H9 (cell line): ENCODE data around the gene STT3B. TPM values are rescaled to one million over a fixed set of nuclear protein-coding genes. Genes with fewer than 3 reads are reported as not detected.

Experiments used
- DNase-seq: peaks from one replicate; pipeline ENCODE4 v3.0.0-alpha.2; 2017
- H2AFZ ChIP-seq: one replicate; pipeline ENCODE4 v1.6.1; 2013; ENCODE audit warnings: mild to moderate bottlenecking, low read length, control low read depth, moderate library complexity
- H2AK5ac ChIP-seq: 2 replicates; pipeline ENCODE4 v1.6.1; 2013; ENCODE audit warnings: low read length, control low read depth, mixed read lengths; ENCODE audit not compliant: insufficient read length
- H2BK120ac ChIP-seq: one replicate; pipeline ENCODE4 v1.6.1; 2013; ENCODE audit warnings: low read depth, mild to moderate bottlenecking, low read length, control low read depth, inconsistent platforms; ENCODE audit not compliant: poor library complexity, severe bottlenecking
- H2BK12ac ChIP-seq: 2 replicates; pipeline ENCODE4 v1.6.1; 2013; ENCODE audit warnings: low read length, control low read depth, mixed read lengths, low read depth; ENCODE audit not compliant: insufficient read length
- H2BK15ac ChIP-seq: 2 replicates; pipeline ENCODE4 v1.6.1; 2013; ENCODE audit warnings: low read depth, low read length, control low read depth
- H2BK20ac ChIP-seq: one replicate; pipeline ENCODE4 v1.6.1; 2013; ENCODE audit warnings: low read depth, mild to moderate bottlenecking, low read length, control low read depth, inconsistent platforms; ENCODE audit not compliant: poor library complexity, severe bottlenecking
- H2BK5ac ChIP-seq: 2 replicates; pipeline ENCODE4 v1.6.1; 2013; ENCODE audit warnings: low read length, control low read depth, mixed read lengths; ENCODE audit not compliant: insufficient read length
- H3K14ac ChIP-seq: 2 replicates; pipeline ENCODE4 v1.6.1; 2013; ENCODE audit warnings: low read length, control low read depth; ENCODE audit not compliant: insufficient read depth
- H3K18ac ChIP-seq: 2 replicates; pipeline ENCODE4 v1.6.1; 2013; ENCODE audit warnings: low read depth, mild to moderate bottlenecking, mixed read lengths, low read length, control low read depth; ENCODE audit not compliant: insufficient read length
- H3K23ac ChIP-seq: 2 replicates; pipeline ENCODE4 v1.6.1; 2013; ENCODE audit warnings: low read length, control low read depth, mixed read lengths, low read depth; ENCODE audit not compliant: insufficient read length
- H3K23me2 ChIP-seq: 2 replicates; pipeline ENCODE4 v1.6.1; 2013; ENCODE audit warnings: low read depth, mild to moderate bottlenecking, mixed read lengths, low read length, control low read depth; ENCODE audit not compliant: insufficient read length, poor library complexity, severe bottlenecking
- H3K27ac ChIP-seq: 2 replicates; pipeline ENCODE4 v1.5.1; 2013; ENCODE audit warnings: low read length, control low read depth, mixed read lengths, low read depth; ENCODE audit not compliant: insufficient read length
- H3K27me3 ChIP-seq: 2 replicates; pipeline ENCODE4 v1.6.1; 2013; ENCODE audit warnings: low read length, control low read depth, inconsistent platforms; ENCODE audit not compliant: insufficient read depth
- H3K4ac ChIP-seq: 2 replicates; pipeline ENCODE4 v1.6.1; 2013; ENCODE audit warnings: low read depth, mild to moderate bottlenecking, control low read depth, inconsistent platforms, low read length, moderate library complexity
- H3K4me1 ChIP-seq: 2 replicates; pipeline ENCODE4 v1.6.1; 2013; ENCODE audit warnings: low read length, control low read depth, inconsistent platforms; ENCODE audit not compliant: insufficient read depth
- H3K4me2 ChIP-seq: 2 replicates; pipeline ENCODE4 v1.6.1; 2013; ENCODE audit warnings: low read length, control low read depth, mixed read lengths; ENCODE audit not compliant: insufficient read length, insufficient read depth
- H3K56ac ChIP-seq: 2 replicates; pipeline ENCODE4 v1.6.1; 2013; ENCODE audit warnings: low read depth, mild to moderate bottlenecking, mixed read lengths, low read length, control low read depth; ENCODE audit not compliant: insufficient read length
- H3K79me1 ChIP-seq: 2 replicates; pipeline ENCODE4 v1.6.1; 2013; ENCODE audit warnings: low read depth, mild to moderate bottlenecking, moderate library complexity, low read length, control low read depth, inconsistent platforms; ENCODE audit not compliant: insufficient read depth, poor library complexity, severe bottlenecking
- H3K79me2 ChIP-seq: 2 replicates; pipeline ENCODE4 v1.6.1; 2013; ENCODE audit warnings: low read length, control low read depth, inconsistent platforms; ENCODE audit not compliant: insufficient read depth
- H3K9ac ChIP-seq: 2 replicates; pipeline ENCODE4 v1.6.1; 2013; ENCODE audit warnings: low read length, control low read depth, mixed read lengths; ENCODE audit not compliant: insufficient read length; ENCODE audit errors: extremely low read depth
- H3K9me3 ChIP-seq: one replicate; pipeline ENCODE4 v1.6.1; 2013; ENCODE audit warnings: low read depth, low read length, inconsistent platforms; ENCODE audit not compliant: control insufficient read depth
- H3T11ph ChIP-seq: one replicate; pipeline ENCODE4 v1.6.1; 2013; ENCODE audit warnings: mild to moderate bottlenecking, low read length, control low read depth, inconsistent platforms
- H4K20me1 ChIP-seq: one replicate; pipeline ENCODE4 v1.6.1; 2013; ENCODE audit not compliant: control insufficient read depth, insufficient read length, insufficient read depth
- H4K5ac ChIP-seq: 2 replicates; pipeline ENCODE4 v1.6.1; 2013; ENCODE audit warnings: low read depth, mild to moderate bottlenecking, mixed read lengths, low read length, control low read depth; ENCODE audit not compliant: insufficient read length
- H4K8ac ChIP-seq: replicated peaks from 2 replicates; pipeline ENCODE4 v1.6.1; 2013; ENCODE audit warnings: low read length, control low read depth, mixed read lengths, low read depth; ENCODE audit not compliant: insufficient read length
- H4K91ac ChIP-seq: 2 replicates; pipeline ENCODE4 v1.6.1; 2013; ENCODE audit warnings: low read depth, mild to moderate bottlenecking, moderate library complexity, mixed read lengths, low read length, control low read depth; ENCODE audit not compliant: insufficient read length
- H3K27ac Mint-ChIP-seq, 3 experiments: 2 replicates in 2 of 3; 3 replicates in 1 of 3; pipeline ENCODE4 v1.8.0; 2020 to 2021; ENCODE audit warnings: mixed read lengths in 3 of 3, mild to moderate bottlenecking in 1 of 3, moderate library complexity in 1 of 3
- H3K27me3 Mint-ChIP-seq: 2 replicates; pipeline ENCODE4 v1.8.0; 2021; ENCODE audit warnings: low read depth, mild to moderate bottlenecking, moderate library complexity, mixed read lengths
- H3K36me3 Mint-ChIP-seq, 3 experiments: 2 replicates in 2 of 3; 3 replicates in 1 of 3; pipeline ENCODE4 v1.8.0; 2020 to 2021; ENCODE audit warnings: low read depth in 3 of 3, mixed read lengths in 3 of 3; ENCODE audit not compliant: insufficient read depth in 1 of 3
- H3K4me1 Mint-ChIP-seq, 2 experiments: 2 replicates each; pipeline ENCODE4 v1.8.0; 2020; ENCODE audit warnings: mixed read lengths in 2 of 2
- H3K4me3 Mint-ChIP-seq, 2 experiments: 2 replicates in 1 of 2; 3 replicates in 1 of 2; pipeline ENCODE4 v1.8.0; 2020 to 2021; ENCODE audit warnings: mild to moderate bottlenecking in 2 of 2, mixed read lengths in 2 of 2, moderate library complexity in 1 of 2
- H3K9me3 Mint-ChIP-seq, 2 experiments: 2 replicates in 1 of 2; 3 replicates in 1 of 2; pipeline ENCODE4 v1.8.0; 2020; ENCODE audit warnings: mild to moderate bottlenecking in 2 of 2, mixed read lengths in 2 of 2, moderate library complexity in 1 of 2
- WGBS: extraction: QIAGEN DNeasy Blood & Tissue Kit; methylation state at CpG from one replicate; pipeline ENCODE4 v1.1.7; 2013; ENCODE audit warnings: missing lambda C conversion rate, low lambda C conversion rate, mixed read lengths; ENCODE audit not compliant: insufficient read length; ENCODE audit errors: extremely low coverage; 5-methylcytosine and 5-hydroxymethylcytosine counted together
- total RNA-seq: library from RNA; stranded (reverse); gene quantifications from 2 replicates; pipeline ENCODE4 v1.2.1, GENCODE V29; 2021
- TF ChIP-seq, protein P1 (sequence below): fragments of 200-600 bp; sonication (generic); conservative IDR thresholded peaks from 3 replicates; pipeline ENCODE4 v1.8.0; 2021; ENCODE audit warnings: antibody characterized with exemption, mild to moderate bottlenecking

Gene STT3B
- total RNA-seq, 1 experiment from 2014 or later, result 79.9 TPM

- H3K4me2 ChIP-seq, result no peak overlapping the region
- Mint-ChIP-seq H3K36me3 (peaks cover 2 to 30% (median 30%) of the 10 kb centered on the region in 3 experiments; a peak in 6 of 7 replicates), H3K4me3 (no peak overlapping the region)
Observed at GRCh38 chr3:31624083-31624709, 91.5 kb downstream of the STT3B start.

More at GRCh38 chr3:31624083-31624709, 91.5 kb downstream of the STT3B start:
- H4K20me1 ChIP-seq, result no peaks in the 10 kb centered on the region
- H2BK15ac ChIP-seq, result no peak overlapping the region
- H3K79me2 ChIP-seq, result no peaks in the 10 kb centered on the region
- no peaks in the 10 kb centered on the region; a peak in 1 of 5 replicates for H3K9me3 Mint-ChIP-seq
- H2BK120ac ChIP-seq, result no peak overlapping the region
- H3K27me3 ChIP-seq, result no peaks in the 10 kb centered on the region
- H2AFZ ChIP-seq, result no peak overlapping the region
- no peak overlapping the region for H4K5ac ChIP-seq
- TF ChIP-seq, protein P1, sequence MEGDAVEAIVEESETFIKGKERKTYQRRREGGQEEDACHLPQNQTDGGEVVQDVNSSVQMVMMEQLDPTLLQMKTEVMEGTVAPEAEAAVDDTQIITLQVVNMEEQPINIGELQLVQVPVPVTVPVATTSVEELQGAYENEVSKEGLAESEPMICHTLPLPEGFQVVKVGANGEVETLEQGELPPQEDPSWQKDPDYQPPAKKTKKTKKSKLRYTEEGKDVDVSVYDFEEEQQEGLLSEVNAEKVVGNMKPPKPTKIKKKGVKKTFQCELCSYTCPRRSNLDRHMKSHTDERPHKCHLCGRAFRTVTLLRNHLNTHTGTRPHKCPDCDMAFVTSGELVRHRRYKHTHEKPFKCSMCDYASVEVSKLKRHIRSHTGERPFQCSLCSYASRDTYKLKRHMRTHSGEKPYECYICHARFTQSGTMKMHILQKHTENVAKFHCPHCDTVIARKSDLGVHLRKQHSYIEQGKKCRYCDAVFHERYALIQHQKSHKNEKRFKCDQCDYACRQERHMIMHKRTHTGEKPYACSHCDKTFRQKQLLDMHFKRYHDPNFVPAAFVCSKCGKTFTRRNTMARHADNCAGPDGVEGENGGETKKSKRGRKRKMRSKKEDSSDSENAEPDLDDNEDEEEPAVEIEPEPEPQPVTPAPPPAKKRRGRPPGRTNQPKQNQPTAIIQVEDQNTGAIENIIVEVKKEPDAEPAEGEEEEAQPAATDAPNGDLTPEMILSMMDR, result no peak
- H3K18ac ChIP-seq, result no peak overlapping the region
- H2BK12ac ChIP-seq, result no peak overlapping the region
- H3K9ac ChIP-seq, result no peak overlapping the region
- H2BK20ac ChIP-seq, result no peak overlapping the region
- H3K4me1 Mint-ChIP-seq, result peaks cover 32 to 38% of the 10 kb centered on the region in 2 experiments
- H3K27ac Mint-ChIP-seq, result peak overlapping the region in 1 of 3 experiments; percentile 76; a peak in 1 of 7 replicates
- no peaks in the 10 kb centered on the region for H3K27me3 Mint-ChIP-seq
- no peak overlapping the region for H2BK5ac ChIP-seq
- H3K9me3 ChIP-seq, result no peaks in the 10 kb centered on the region
- no peaks in the 10 kb centered on the region for H3K79me1 ChIP-seq
- no peaks in the 10 kb centered on the region for H3K23me2 ChIP-seq
- H2AK5ac ChIP-seq, result no peak overlapping the region
- H3K4me1 ChIP-seq, result no peaks in the 10 kb centered on the region
- no peak overlapping the region for H3K56ac ChIP-seq
- WGBS, result no CpG with 5 or more reads among the region's 6 CpGs
- no peak overlapping the region for H4K8ac ChIP-seq
- H3T11ph ChIP-seq, result no peak overlapping the region
- no peak overlapping the region for H3K4ac ChIP-seq
- DNase-seq, result no peak
- H4K91ac ChIP-seq, result no peak overlapping the region
- H3K23ac ChIP-seq, result no peak overlapping the region
- H3K14ac ChIP-seq, result no peak overlapping the region
- no peak overlapping the region for H3K27ac ChIP-seq
